ENCODE data around the gene TMEM170A.
A peak's percentile ranks its signal among the peaks of the same experiment; 100 is the strongest.
"Not testable (repeated sequence)": the region's sequence is repeated elsewhere in the genome, so short reads cannot be mapped to it uniquely, and the experiment has no call there.

The TMEM170A gene, protein sequence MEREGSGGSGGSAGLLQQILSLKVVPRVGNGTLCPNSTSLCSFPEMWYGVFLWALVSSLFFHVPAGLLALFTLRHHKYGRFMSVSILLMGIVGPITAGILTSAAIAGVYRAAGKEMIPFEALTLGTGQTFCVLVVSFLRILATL

DNA sequence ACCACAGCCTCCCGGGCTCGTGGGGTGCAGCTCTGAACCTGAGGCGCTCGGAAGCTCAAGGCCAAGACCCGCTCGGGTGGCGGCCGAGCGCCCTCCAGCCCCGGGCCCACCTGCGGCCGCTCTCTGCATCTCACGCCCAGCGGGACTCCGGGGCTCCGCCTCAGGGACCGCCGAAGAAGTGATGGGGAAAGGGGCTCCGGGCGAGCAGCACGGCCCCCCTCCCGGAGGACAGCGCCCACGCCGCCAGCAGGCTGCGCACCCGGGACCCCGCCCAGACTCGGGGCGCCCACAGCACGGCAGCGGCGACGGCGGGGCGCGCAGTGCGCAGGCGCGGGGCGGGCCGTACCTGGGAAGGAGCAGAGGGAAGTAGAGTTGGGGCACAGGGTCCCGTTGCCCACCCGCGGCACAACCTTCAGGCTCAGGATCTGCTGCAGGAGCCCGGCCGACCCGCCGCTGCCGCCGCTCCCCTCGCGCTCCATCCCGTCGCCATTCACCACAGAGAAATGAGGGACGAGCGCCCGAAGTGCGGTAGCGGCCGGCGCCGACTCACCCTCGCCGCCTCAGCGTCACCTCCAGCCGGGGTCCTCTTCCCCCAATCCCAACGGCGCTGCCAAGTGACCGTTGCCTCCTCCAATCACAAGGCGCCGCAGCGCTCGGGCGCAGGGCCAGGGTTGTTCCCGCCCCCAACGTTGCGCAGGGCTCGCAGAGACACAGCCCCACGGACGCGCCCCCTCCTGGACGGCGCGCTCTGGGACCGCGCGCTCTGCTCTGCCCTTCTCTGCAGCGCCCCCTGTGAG is at the start of gene TMEM170A:
TMEM170A (minus strand) TSS at position 568 of the 797 bp plus-strand sequence; CDS start at position 479, 89 bp downstream.
- DNase-seq: peak; percentile 98

DNA sequence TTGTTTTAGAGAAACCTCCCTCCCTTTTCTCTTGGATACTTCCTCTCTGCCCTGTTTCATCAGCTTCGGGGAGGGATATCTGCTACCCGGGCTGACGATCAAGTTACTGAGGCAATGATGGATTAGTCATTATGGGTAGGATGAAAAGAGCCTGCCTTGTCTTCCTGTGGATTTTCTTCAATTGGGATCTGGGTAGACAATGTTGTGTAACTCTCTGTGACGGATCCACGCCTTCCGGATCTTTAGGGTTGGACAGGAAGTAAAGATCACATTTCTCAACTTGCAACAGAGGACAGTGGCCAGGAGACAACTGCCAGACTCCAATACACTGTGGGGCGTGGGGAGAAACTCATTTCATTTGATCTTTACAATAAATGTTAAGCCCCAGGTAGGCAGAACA is 42.1 kb upstream of the TMEM170A start:
- DNase-seq: no peak

DNA sequence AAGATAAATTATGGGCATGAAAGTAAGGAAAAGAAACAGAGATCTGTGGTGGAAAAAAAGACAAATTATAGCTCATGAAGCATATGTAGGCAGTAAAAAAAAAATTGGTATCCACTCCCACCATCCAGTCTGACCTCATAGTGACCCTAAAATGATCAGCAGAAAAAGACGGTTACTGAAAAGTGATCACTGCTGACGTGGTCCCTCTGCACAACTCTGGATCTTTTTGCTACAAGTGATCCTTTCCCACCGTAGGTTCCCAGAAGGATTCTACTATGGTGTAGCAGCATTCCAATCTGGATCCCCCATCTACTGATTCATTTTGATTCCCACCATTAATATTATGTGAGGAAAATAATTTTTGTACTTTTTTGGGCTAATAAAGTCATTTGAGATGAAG is 41.6 kb upstream of the TMEM170A start:
- DNase-seq: no peak

DNA sequence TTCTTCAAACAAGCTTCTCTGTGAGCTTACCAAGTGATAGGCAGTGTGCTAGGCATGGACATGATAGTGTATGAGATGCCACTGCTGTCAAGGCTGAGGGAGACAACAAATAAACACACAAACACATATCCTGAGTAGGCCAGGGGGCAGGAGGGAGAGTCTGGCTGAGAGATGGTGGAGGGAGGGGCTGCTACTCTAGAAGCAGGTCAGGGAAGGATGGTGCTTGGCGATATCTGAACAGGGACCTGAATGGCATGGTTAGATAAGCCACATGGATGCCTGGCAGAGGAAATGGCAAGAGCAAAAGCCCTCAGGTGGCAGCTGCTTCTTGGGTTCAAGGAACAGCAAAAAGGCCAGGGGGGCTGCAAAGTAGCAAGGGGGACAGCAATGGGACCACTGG is 39.3 kb upstream of the TMEM170A start:
- peak; percentile 86 for DNase-seq

DNA sequence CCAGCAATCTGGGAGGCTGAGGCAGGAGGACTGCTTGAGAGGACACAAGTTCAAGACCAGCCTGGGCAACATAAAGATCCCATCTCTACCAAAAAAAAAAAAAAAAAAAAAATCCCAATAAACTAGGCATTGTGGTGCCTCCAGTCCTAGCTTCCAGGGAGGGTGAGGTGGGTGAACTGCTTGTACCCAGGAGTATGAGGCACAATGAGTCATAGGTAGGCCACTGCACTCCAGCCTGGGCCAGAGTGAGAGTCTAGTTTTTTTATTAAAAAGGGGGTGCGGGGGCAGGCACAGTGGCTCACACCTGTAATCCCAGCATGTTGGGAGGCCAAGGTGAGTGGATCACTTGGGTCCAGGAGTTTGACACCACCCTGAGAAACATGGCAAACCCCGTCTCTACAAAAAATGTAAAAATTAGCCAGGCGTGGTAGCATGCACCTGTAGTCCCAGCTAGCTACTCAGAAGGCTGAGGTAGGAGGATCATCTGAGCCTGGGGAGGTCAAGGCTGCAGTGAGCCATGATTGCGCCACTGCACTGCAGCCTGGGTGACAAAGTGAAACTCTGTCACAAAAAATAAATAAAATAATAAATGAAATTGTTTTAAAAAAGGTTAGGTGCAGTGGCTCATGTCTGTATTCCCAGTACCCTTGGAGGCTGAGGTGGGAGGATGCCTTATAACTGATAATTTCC is 38.6 kb upstream of the TMEM170A start:
- no peak for DNase-seq

DNA sequence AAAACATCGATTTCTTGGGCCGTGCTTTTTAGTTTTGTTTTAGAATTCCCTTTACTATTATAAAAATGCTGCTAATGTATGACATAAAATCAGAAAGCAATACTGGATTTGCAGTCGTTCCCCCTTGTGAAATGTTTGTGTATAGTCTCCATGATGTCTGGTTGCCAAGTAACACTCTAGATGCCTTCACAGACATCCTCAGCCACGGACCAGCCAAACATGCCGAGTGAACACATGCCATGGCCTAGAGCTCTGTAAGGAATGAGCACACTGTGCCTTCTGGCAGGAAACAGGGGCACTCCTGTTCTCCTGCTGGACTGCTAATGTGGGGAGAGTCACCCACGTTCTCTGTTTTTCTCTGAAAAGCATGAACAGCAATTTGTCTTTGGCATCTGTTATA is 37.3 kb upstream of the TMEM170A start:
- DNase-seq: not testable (repeated sequence)

DNA sequence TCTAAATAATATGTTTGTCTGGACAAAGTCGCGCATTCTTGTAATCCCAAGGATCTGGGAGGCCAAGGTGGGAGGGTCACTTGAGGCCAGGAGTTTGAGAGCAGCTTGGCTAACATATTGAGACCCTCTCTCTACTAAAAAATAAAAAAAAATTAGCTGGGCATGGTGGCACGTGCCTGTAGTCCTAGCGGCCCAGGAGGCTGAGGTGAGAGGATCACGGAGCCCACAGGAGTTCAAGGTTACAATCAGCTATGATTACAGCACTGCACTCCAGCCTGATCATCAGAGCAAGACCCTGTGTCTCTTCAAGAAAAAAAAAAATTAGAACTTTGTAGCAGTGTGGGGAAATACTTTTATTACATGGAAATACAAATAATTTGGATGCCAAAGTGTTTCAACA is 36.9 kb upstream of the TMEM170A start:
- no peak for DNase-seq

DNA sequence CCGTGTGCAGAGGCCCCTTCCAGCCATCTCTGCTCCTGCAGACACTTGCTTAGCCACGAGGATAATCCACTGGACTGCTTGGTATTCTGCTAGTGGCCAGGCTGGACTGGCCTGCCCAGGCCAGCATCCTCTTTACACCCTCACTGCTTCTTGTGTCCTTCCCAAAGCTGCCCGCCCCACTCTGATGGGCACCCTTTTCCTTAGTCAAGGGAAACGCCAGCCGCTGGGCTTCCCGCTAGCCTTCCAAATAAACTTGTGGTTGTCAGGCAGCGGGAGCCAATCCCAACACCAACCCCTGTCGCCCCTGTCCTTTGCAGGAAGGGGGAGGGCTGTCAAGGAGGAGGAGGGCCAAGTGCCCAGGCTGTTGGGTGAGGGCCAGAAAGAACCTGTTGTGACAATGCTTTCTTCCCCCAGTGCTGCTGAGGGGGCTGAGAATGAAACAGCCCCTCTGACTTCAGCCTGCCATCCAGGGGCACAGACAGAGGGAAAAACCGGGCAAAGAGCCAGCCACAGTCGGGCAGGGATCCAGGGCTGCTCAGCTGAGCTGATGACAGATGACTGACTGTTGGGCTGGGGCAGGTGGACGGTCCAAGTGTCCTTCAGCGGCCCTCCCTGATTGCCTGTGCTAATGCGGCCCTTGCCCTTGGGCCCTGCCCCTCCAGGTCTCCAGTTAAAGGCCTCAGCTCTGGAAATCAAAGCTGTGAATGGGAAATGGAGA is 34.3 kb upstream of the TMEM170A start:
- peak; percentile 32 for DNase-seq

DNA sequence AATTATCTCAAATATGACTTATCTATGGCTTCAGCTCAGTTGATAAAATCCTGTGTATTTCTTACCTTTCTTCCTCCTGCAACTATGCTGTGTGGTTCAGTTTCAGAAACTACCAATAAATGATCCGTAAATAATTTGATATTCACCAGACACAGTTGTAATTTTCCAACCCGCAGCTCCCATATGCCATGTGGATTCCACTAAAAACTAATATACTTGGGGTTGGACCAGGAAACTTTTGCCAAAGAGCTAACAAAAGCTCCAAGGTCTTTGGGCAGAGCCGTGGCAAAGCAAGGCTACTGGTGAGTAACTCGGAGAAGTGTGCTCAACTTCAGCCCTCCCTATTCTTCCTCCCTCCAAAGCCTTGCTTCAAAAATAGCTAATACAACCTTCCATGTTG is 33.1 kb upstream of the TMEM170A start:
- DNase-seq: no peak

DNA sequence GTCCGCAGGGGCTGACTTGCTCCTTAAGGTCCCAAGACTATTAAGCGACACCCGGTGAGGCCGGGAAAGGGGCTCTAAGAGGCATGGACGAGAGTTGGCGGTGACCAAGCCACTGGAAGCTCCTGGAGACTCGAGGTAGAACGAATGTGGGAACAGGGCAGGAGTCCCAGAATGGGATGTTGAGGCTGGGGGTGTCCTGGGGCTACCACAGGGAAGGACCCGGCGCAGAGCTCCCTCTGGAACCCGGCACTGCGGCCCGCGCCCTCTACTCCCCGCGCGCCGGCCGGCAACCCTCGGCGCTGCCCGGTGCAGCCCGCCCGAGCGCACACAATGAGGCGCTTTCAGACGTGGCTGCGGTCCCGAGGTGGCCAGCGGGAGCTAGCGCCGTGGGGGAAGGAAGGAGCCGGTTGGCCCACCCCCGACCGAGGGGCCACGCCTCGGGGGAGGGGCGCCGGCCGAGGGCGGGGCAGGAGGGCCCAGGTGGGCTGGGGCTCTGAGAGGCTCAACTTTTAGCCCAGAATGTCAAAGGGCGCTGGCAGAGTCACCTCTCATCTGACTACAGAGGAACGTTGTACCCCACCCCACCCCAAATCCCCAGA is 30.7 kb upstream of the TMEM170A start, which contains the start of gene CHST6:
CHST6 (minus strand) TSS at position 366 of the 599 bp plus-strand sequence. CDS start 15,613 bp downstream, outside the sequence.
- DNase-seq: peak; percentile 19

DNA sequence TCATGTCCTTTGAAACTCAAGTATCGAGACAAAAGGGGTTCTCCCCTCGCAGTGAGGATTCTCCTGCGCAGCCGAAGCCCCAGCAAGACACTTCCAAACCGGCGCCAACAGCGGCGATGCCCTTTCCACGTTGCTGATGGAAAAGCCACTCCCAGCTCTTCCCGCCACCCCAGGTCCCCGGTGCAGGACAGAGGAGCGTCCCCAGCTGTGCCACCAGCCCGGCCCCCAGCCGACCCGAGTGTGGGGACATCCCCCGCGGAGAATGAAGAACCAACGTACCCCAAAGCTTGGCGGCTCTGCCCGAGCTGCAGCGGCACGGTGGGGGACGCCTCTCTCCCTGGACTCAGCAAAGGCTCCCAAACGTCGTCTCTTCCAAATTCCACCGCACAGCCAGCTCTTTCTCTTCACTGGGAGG is 30.2 kb upstream of the TMEM170A start:
- DNase-seq: no peak

DNA sequence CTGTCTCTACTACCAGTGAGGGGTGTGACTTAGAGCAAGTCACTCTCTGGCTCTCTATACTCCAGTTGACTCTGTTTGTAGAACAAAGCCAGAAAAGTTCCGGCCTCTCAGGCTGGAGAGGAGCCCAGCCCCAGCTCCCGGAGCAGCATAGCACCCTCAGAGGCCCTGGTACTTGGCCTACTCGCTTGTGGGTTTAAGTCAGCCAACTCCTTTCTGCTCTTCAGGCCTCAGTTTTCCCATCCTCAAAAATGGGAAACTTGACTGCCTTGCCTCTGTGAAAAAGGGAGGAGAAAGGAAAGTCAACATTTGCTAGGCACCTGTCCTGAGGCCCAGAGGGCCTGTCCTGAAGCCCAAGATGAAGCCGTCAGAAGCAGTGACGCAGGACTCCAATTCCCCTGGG is 29.7 kb upstream of the TMEM170A start:
- no peak for DNase-seq

DNA sequence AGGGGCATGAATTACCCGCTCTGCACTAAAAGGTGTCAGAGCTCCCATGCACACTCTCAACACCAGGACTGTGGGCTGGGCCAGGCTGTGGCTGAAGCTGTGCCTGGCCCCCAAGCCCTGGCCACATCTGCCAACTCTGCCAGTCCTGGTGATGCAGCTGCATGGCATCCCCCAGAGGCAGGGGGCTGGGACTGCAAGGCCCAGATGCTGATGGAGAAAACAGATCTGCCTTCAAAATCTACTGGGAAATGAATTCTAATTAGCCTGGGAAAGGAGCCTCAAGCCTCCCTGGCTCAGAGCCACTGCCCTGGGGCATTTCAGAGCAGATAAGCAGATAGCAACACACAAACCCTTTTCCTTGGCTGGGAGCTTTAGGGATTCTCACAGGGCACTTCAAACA is 27.4 kb upstream of the TMEM170A start:
- peak; percentile 25 for DNase-seq

DNA sequence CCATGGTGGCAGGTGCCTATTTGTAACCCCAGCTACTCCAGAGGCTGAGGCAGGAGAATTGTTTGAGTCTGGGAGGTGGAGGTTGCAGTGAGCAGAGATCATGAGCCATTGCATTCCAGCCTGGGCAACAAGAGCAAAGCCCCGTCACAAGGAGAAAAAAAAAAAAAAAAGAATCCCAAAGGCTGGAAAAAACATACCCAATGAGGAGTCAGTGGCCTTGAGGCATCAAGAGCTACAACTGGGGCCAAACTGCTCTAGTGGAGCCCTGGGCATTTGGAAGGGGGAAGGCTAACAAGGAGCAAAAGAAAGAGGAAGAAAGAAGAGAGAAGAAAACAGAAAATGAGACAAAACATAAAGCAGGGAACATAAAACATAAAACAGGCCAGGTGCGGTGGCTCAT is 23.8 kb upstream of the TMEM170A start:
- DNase-seq: no peak

DNA sequence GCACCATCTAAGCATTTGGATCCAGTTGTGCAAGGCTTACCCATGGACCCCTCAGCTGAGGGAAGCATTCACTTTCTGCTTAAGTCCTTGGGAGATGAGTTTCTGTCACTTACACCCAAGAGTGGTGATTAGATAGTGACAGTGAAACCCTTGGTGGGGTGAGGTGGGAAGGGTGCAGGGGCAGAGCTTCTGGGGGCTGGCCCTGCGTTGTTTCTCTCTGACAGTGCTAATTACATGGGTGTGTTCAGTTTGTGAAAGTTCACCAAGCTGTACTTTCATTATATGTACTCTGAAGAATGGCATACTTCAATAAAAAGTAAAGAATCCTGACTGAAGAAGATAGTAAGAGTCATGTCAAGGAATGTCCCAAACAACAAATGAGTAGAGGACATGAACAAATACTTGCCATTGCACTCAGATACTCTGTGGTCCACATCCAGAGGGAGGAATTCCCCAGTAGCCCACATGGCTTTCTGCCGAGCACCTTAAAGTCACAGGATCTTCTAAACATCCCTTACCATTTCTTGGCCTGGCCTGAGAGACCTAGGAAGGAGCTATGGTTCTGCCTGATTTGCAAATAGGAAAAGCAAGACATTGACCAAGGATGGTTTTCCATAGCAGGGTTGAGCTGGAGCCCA is 22.3 kb upstream of the TMEM170A start:
- DNase-seq: no peak

DNA sequence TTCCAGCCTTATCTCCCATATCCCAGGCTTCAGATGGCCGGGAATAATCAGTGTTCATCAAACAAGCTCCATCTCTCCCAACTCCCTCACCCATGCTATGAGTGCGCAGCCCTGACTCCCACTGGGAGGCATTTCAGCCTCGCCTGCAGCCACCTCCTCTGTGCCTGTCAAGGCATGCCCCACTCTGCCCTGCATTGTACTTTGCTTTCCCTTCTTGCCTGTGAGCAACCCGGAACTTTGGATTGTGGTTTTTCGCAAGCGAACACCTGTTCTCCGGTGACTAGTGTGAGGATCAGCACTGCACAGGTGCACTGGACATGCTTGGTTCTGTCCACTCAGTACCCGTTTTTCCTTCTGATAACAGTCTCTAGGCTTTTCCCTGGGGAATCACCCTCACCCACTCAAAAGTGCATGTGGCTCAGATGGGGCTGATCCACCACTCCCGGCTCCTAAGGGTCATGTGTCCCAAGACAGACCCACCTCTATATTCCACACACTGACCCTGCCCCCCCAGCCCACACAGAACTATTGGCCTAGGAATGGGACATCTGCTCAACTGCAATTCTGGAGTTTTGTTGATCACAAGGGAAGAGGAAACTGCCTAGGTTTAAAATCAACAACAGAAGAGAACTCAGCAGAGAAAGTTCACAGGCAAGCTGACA is 21.7 kb upstream of the TMEM170A start:
- DNase-seq: no peak

DNA sequence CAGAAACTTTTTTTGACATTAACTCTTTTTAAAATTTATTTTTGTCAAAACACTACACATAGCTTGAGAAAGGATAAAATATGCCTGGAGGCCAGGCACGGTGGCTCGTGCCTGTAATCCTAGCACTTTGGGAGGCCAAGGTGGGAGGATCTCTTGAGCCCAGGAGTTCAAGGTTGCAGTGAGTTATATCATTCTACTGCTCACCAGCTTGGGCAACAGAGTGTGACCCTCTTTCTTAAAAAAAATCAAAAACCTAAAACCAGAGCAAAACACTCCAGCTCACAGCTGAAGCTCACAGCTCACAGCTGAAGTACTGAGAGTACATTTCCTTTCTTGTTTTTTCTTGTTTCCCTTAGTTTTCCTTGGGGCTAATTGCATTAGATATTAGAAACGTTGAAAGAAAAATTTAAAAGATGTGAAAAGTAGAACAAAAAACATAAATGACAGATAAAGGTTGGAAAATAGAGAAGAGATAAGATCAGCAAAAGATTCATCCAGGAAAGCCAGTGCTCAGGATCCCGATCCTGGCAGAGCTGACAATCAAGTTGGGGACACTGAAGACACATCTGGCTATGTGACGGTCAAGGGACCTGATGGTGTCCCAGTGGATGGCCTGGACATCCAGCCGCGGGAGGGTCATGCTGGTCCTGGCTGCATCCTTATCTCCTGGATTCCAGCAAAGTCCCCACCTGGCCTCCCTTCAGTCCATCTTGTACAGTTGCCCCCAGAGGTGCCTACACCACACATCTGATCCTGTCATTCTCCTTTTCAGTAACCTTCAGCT is 20.9 kb upstream of the TMEM170A start:
- no peak for DNase-seq

DNA sequence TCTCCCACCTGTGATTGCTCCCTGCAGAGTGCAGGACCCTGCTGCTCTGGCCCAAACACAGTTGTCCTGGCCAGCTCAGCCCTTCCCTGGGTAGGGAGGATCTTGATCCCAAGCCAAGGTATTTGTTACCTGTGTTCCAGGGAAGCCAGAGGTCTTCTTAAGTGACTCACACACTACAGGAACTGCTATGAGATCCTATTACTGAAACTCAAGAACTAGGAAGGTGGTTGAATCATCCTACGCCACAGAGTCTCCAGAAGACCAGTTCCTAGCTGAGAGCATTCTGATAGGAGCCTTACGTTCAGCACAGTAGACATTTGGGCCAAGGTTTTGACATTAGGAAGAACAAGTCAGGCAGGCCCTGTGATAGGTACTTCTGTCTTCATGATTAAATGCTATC is 18.7 kb upstream of the TMEM170A start:
- no peak for DNase-seq

DNA sequence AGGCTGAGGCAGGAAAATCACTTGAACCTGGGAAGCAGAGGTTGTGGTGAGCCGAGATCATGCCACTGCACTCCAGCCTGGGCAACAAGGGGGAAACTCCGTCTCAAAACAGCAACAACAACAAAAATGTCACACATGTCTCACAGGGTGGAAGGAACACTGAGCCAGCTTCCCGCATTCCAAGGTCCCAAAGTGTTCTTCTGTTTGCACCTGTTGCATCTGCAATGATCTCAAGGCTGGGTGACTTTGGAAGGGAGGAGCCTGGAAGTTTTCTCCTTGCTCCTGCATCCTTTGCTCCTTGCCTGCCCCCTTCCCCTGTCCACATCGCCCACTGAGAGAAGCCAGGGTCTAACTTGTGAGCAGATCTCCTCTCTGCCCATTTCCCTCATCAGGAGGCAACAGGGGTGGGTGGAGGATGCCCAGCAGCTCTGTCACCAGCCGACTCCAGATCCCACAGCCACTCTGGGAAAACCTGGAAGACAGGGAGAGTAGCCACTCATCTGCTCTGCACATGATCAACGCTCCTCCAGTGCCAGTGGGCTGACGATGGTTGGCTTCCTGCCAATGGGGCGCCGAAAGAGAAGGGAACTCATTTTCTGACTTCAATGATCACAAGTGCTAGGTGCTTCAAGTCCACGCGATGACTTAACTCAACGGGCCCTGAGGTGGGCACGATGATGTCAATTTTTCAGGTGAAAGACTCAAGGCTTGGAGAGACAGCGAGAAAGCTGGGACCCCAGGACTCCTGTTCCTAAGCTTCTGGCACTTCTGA is 18.1 kb upstream of the TMEM170A start:
- no peak for DNase-seq

DNA sequence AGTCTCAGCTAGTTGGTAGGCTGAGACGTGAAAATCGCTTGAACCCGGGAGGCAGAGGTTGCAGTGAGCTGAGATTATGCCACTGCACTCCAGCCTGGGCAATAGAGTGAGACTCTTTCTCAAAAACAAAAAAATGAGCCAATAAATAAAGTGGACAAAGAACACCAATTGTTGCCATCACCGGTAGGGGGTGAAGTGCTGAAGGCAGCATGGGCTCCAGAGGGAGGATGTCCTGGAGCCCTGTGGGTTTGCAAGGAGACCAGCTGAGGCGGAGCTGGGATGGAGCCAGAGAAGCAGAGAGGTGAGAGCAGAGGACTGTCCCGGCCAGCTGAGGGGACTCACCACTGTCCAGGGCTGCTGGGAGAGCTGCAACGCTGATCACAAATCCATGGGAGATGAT is 17.0 kb upstream of the TMEM170A start:
- no peak for DNase-seq

Measured in hematopoietic multipotent progenitor cell treated with erythropoietin and hydrocortisone succinate and interleukin-3 and kit ligand, for 8 days (in vitro differentiated cells).